Measurements from ENCODE around the gene RNF34.

The RNF34 gene

GRCh38 chr12:121388421-121388981 lies 11.4 kb upstream of the RNF34 start:
- no peak for DNase-seq (ENCODE audit: low read depth, low spot score)

GRCh38 chr12:121390856-121391255 lies 9.1 kb upstream of the RNF34 start:
- no peak for DNase-seq (ENCODE audit: low read depth, low spot score)

- no peak for DNase-seq (ENCODE audit: low read depth, low spot score)
Observed at GRCh38 chr12:121391619-121392324, 8.1 kb upstream of the RNF34 start.

DNA sequence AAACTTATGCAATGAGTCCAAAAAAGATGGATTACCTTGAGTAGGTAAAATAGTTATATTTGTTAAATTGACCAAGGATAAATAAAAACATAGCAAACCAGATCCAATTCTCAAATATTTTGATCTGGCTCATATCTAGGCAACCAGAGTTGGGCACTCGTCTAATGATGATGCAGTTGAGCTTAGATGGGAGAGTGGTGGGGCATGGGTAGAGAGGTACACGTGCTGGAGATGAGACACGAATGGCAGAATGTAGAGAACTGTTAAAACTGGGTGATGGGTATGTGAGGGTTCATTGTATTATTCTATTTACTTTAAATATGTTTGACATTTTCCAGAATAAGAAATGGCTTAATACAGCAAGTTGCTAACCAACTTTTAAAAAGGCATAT lies 7.6 kb upstream of the RNF34 start:
- no peak for DNase-seq (ENCODE audit: low read depth, low spot score)

DNA sequence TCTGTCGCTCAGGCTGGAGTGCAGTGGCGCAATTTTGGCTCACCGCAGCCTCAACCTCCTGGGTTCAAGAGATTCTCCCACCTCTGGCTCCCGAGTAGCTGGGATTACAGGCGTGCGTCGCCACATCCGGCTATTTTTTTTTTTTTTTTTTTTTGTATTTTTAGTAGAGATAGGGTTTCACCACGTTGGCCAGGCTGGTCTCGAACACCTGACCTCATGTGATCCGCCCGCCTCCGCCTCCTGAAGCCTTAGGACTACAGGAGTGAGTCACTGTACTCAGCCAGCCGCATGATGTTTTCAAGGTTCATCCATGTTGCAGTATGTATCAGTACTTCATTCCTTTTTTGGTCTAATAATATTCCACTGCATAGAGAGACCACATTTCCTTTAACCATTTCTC lies 2.4 kb upstream of the RNF34 start:
- DNase-seq (ENCODE audit: low read depth, low spot score) = no peak

DNA sequence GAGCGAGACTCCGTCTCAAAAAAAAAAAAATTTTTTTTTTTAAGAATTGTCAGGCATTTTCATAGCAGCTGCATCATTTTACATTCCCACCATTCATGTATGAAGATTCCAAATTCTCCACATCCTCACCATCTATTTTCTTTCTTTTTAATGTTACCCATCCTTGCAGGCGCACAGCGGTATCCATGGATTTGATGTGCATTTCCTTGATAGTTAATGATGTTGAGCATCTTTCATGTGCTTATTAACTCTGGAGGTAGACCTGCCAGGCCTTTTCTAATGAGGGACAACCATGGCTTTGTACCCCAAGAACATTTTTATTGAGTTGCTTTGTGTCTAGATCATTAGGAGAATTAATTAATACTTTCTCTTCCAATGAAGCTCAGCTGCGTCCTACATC lies 1.6 kb upstream of the RNF34 start:
- no peak for DNase-seq (ENCODE audit: low read depth, low spot score)

DNA sequence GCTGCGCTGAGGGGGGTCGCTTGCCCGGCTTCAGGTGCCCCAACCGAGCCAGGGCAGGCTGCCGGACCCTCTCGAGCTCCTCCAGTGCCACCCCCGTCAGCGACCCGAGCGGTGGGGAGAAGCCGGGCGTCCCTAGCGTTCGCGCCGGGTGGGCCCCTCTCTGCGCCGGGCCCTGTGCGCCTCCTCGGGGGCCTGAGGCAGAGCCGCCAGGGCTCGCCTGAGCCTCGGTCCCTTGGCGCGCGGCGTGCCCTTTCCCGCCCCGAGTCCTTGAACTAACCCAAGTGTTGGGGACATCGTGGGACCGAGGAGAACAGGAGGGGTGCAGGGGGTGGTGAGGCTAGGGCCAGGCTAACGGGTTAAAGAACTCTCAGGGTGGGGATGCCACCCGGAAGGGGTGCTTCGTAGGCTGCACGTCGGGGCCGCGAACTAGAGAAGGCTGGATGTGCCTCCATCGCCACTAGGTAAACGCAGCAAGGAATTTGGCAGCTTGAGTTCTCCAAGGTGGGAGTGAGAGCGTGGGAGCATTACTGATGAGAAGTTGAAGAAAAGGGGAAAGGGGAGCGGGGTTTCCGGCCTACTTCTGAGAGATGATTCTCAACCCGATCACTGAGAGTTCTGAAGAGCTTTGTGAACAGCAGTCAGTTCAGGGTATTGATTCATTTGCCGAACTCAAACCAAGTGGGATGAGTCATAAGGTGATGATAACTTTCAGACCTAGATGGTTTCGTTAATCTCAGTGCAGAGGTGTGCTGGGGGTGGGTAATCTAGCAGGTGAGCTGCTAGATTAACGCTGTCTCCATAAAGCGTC lies 618 bp downstream of the RNF34 start:
- DNase-seq (ENCODE audit: low read depth, low spot score) = no peak

- no peak for DNase-seq (ENCODE audit: low read depth, low spot score)
Observed at GRCh38 chr12:121403721-121404120, 3.8 kb downstream of the RNF34 start.

DNA sequence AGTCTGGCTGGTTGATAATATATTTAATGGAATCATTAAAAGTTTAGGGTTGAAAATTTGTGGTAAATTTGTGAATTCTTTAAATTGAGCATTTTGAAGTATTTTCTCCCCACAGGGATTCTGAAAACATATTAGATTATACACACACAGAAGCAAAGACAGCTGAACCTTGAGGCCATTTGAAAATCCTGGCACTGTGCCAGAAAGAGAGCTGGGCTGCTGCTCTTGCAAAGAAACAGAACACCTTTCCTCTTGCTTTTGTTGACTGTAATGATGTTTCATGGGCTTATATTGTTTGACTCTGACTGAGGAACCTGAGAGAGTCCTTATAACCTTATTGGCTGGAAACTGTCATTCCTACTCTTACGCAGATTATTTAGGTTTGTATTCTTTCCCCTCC lies 4.8 kb downstream of the RNF34 start:
- no peak for DNase-seq (ENCODE audit: low read depth, low spot score)

DNA sequence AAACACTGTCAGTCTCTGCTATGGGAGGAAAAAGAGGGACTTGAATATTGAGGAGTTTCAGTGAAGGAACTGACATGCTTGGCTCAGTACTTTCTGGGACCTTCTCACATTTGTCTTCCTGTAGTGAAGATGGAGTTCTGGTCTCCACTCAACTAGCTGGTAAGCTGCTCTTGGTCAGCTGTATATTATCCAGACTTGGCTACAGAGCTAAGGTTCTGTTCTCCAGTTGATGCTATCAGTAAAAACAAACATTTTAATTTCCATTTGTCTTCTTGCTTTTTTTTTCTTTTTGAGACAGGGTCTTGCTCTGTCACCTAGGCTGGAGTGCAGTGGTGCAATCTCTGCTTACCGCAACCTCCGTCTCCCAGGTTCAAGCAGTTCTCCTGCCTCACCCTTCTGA lies 5.3 kb downstream of the RNF34 start:
- no peak for DNase-seq (ENCODE audit: low read depth, low spot score)

GRCh38 chr12:121413917-121414316 lies 14.0 kb downstream of the RNF34 start:
- no peak for DNase-seq (ENCODE audit: low read depth, low spot score)

DNA sequence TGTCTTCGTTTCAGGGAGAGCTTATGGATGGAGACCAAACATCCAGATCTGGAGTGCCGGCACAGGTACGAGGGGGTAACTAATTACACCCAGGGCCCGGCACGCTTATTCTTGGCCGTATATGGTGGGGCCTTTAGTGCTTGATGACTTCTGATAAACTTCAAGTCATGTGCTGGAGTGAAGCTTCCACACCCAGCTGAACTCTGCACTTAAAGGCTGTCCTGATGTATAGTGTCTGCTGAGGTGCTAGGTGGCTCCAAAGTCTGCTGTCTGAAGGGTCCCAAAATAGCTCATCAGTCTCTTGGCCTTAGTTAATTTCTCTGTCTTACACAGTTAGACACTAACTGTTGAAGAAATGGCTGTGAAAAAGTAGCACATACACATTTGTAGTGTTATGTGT lies 17.9 kb downstream of the RNF34 start:
- DNase-seq (ENCODE audit: low read depth, low spot score) = no peak

DNA sequence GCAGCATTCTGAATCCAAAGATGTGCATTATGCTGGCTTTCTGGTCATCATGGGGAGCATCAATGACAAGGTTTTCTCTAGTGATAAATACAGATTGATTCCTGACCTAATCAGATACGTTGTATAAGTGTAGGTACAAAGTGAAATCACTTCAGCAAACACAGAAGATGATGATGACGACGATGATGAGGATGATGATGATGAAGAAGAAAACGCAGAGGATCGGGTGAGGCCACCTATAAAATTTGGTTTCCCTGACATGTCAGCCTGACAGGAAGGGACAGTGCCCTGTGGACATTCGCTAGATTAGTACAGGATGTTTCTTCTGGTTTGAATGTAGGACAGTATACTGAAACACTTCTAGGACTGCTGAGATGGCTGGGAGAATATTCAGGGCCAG lies 20.2 kb downstream of the RNF34 start:
- no peak for DNase-seq (ENCODE audit: low read depth, low spot score)

DNA sequence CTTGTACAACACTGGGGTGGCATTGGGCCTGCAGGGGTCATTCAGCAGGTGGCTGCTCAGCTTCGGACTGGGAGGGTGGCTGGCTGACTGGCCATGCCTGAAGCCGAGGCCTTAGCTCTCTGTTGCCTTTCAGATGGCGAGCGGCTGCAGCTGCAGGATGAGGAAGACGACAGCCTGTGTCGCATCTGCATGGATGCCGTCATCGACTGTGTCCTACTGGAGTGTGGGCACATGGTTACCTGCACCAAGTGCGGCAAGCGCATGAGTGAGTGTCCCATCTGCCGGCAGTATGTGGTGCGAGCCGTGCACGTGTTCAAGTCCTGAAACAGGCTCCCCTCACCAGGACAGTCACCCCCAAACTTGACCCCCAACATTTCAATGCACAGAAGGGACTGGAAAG lies 23.3 kb downstream of the RNF34 start:
- DNase-seq (ENCODE audit: low read depth, low spot score) = no peak

DNA sequence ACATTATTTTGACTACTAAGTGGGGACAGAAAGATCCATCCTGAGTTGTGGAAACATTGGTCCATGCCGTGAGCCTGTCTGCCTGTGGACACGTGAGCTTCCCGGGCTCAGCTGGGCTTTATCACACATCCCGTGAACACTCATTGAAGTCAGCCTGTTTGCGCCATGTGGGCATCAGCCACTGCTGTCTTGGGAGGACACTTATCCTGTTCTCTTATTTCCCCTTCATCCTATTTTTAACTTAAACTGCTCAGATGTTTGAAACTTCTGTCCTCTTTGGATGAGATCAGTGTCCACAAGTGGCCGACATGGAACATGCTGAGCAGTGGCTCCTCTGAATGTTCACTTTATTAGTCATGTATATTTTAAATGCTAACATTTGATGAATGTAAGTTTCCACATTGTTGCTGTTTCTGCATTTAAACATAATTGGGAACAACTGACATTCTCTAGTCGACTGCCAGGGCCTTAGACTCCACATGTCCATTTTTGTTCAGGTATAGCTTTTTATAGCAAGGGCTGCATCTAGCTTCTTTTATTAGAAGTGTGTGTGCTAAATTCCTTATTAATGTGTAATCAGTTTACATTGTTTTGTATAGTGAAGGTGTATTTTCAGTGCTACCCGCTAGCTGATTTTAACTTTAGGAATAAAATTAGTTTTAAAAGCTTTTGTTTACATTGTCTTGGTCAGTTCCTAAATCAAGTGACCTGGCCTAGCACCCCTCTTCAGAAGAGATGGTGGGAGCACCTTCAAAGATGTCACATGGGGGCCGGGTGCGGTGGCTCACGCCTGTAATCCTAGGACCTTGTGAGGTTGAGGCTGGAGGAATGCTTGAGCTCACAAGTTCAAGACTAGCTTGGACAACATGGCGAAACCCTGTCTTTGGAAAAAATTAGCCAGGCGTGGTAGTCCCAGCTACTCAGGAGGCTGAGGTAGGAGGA lies 24.0 kb downstream of the RNF34 start:
- DNase-seq (ENCODE audit: low read depth, low spot score) = no peak

DNA sequence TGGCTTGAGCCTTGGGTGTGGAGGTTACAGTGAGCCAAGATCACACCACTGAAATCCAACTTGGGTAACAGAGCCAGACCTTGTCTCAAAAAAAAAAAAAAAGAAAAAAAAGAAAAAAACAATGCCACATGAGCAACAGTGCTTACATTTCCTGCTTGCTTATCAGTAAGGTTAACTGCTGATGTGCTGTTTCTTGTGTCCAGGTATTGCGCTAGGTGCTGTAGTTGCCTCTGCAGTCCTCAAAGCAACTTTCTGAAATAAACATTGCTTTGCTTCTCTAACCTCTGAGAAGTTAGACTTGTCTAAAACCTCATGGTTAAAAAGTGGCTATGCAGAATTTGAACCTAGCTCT lies 24.7 kb downstream of the RNF34 start:
- no peak for DNase-seq (ENCODE audit: low read depth, low spot score)

GRCh38 chr12:121427556-121428050 lies 27.7 kb downstream of the RNF34 start:
- no peak for DNase-seq (ENCODE audit: low read depth, low spot score)

DNA sequence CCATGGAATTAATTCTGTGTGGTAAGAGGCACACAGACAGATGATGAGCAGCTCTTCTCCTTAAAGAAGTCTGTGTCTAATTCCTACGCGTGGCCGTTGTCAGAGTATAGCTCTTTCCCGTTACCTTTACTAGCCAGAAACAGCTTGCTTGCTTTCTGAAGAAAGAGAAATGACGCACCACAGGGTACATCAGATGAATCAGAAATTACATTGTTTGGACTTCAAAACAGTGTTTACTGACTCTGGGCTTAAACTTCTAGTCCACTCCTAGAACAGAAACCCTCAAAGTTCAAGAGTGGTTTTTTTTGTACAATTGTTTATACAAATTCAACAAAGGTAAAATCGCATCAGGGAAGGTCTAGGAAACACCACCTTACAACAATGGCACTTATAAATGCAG lies 29.0 kb downstream of the RNF34 start:
- no peak for DNase-seq (ENCODE audit: low read depth, low spot score)

GRCh38 chr12:121430833-121431415 lies 31.0 kb downstream of the RNF34 start:
- DNase-seq (ENCODE audit: low read depth, low spot score) = no peak

- DNase-seq (ENCODE audit: low read depth, low spot score) = no peak
Observed at GRCh38 chr12:121432740-121433480, 33.0 kb downstream of the RNF34 start.

DNA sequence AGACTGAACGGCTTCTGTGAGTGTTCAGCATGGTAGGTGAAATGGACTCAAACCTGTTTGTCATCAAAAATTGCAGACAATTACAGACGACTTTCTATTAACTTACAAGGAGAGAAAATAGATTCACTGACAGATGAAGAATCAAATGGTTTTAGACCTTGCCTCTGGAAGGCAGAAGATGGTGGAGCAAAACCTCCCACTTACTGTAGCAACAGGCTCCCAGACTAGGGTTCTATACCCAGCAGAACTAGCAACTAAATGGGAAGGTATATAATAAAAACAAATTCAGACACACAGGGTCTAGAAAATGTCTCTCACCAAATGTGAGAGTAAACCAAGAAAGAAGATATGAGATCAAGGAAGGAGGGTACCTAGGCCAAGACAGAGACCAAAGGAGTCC lies 36.8 kb downstream of the RNF34 start:
- DNase-seq (ENCODE audit: low read depth, low spot score) = no peak
